ENCODE measurements around the gene ACTG1. TPM values are rescaled to one million over a fixed set of nuclear protein-coding genes. Genes with fewer than 3 reads are reported as not detected.

The ACTG1 gene
- total and polyA plus RNA-seq, 2 experiments from 2014 or later: 1,036 to 2,883 TPM

- DNase-seq (ENCODE audit: low read depth in 1 of 2, low spot score in 1 of 2): no peak
- Histone ChIP-seq H3K27me3 (no peaks in the 10 kb centered on the region), H3K9me3 (ENCODE audit: low read depth) (no peaks in the 10 kb centered on the region), H3K4me3 (no peak overlapping the region), H3K27ac (no peak overlapping the region), H3K4me1 (ENCODE audit: low read depth) (peaks cover 15% of the 10 kb centered on the region), H3K36me3 (peaks cover 30% of the 10 kb centered on the region)
- TF ChIP-seq, protein P1, sequence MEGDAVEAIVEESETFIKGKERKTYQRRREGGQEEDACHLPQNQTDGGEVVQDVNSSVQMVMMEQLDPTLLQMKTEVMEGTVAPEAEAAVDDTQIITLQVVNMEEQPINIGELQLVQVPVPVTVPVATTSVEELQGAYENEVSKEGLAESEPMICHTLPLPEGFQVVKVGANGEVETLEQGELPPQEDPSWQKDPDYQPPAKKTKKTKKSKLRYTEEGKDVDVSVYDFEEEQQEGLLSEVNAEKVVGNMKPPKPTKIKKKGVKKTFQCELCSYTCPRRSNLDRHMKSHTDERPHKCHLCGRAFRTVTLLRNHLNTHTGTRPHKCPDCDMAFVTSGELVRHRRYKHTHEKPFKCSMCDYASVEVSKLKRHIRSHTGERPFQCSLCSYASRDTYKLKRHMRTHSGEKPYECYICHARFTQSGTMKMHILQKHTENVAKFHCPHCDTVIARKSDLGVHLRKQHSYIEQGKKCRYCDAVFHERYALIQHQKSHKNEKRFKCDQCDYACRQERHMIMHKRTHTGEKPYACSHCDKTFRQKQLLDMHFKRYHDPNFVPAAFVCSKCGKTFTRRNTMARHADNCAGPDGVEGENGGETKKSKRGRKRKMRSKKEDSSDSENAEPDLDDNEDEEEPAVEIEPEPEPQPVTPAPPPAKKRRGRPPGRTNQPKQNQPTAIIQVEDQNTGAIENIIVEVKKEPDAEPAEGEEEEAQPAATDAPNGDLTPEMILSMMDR (IDR thresholded peaks at IDR 0.05; ENCODE audit: low read depth, low read length): no peak
These were observed 51.6 kb downstream of the ACTG1 start for GRCh38 chr17:81460856-81461460.

Other genes with a start within 250 kb of the ACTG1 start
- 104 and 131 TPM in 2 replicates for gene SLC38A10, start 217.5 kb downstream of the ACTG1 start, total RNA-seq
- gene SLC38A10, start 217.5 kb downstream of the ACTG1 start, polyA plus RNA-seq: 68.1 and 94.4 TPM in 2 replicates
- 27.1 and 47.3 TPM in 2 replicates for gene BAHCC1, start 117.3 kb downstream of the ACTG1 start, total RNA-seq
- gene BAHCC1, start 117.3 kb downstream of the ACTG1 start, polyA plus RNA-seq: 20.0 and 20.3 TPM in 2 replicates
- gene FSCN2, start 15.6 kb upstream of the ACTG1 start, total RNA-seq: 9.0 and 11.3 TPM in 2 replicates
- 1.5 and 2.4 TPM in 2 replicates for gene FSCN2, start 15.6 kb upstream of the ACTG1 start, polyA plus RNA-seq
- gene FAAP100, start 39.6 kb upstream of the ACTG1 start, total RNA-seq: 57.0 and 65.6 TPM in 2 replicates
- gene FAAP100, start 39.6 kb upstream of the ACTG1 start, polyA plus RNA-seq: 51.2 and 56.9 TPM in 2 replicates
- 51.4 and 51.5 TPM in 2 replicates for gene NPLOC4, start 124.3 kb upstream of the ACTG1 start, total RNA-seq
- gene NPLOC4, start 124.3 kb upstream of the ACTG1 start, polyA plus RNA-seq: 53.8 and 58.9 TPM in 2 replicates
- 5.0 TPM in 2 replicates for gene TSPAN10, start 124.4 kb upstream of the ACTG1 start, total RNA-seq
- 4.0 and 5.8 TPM in 2 replicates for gene TSPAN10, start 124.4 kb upstream of the ACTG1 start, polyA plus RNA-seq
- gene PDE6G, start 143.7 kb upstream of the ACTG1 start, total RNA-seq: 0.32 and 1.8 TPM in 2 replicates
- 0.85 and 2.3 TPM in 2 replicates for gene PDE6G, start 143.7 kb upstream of the ACTG1 start, polyA plus RNA-seq
- gene OXLD1, start 153.8 kb upstream of the ACTG1 start, total RNA-seq: 100 and 130 TPM in 2 replicates
- 85.5 and 104 TPM in 2 replicates for gene OXLD1, start 153.8 kb upstream of the ACTG1 start, polyA plus RNA-seq
- gene CCDC137, start 153.9 kb upstream of the ACTG1 start, total RNA-seq: 16.9 and 20.1 TPM in 2 replicates
- 23.2 and 23.4 TPM in 2 replicates for gene CCDC137, start 153.9 kb upstream of the ACTG1 start, polyA plus RNA-seq
- gene ARL16, start 171.0 kb upstream of the ACTG1 start, total RNA-seq: 44.3 and 58.3 TPM in 2 replicates
- gene ARL16, start 171.0 kb upstream of the ACTG1 start, polyA plus RNA-seq: 92.0 and 109 TPM in 2 replicates
- 86.1 and 107 TPM in 2 replicates for gene HGS, start 171.2 kb upstream of the ACTG1 start, total RNA-seq
- 108 and 109 TPM in 2 replicates for gene HGS, start 171.2 kb upstream of the ACTG1 start, polyA plus RNA-seq
- 45.0 and 47.5 TPM in 2 replicates for gene MRPL12, start 190.6 kb upstream of the ACTG1 start, total RNA-seq
- 187 and 222 TPM in 2 replicates for gene MRPL12, start 190.6 kb upstream of the ACTG1 start, polyA plus RNA-seq
- 29.3 and 38.5 TPM in 2 replicates for gene SLC25A10, start 199.5 kb upstream of the ACTG1 start, total RNA-seq
- gene SLC25A10, start 199.5 kb upstream of the ACTG1 start, polyA plus RNA-seq: 34.9 and 52.2 TPM in 2 replicates